Stomach (tissue), 9 donors: ENCODE results near the gene CYP2C9. TPM values are rescaled to one million over a fixed set of nuclear protein-coding genes. Genes with fewer than 3 reads are reported as not detected.

Source experiments
- DNase-seq, 2 donors: peaks; one replicate each; pipeline versions ENCODE4 v3.0.0 to v3.0.0-alpha.2; 2013 to 2019
- H3K27ac ChIP-seq, 5 donors: fragments of 200-600 bp in 4 of 5; sonication (generic) in 4 of 5; one replicate each; pipeline ENCODE4 v1.5.1; 2013 to 2019; ENCODE audit warnings: mild to moderate bottlenecking in 1 of 5, moderate library complexity in 1 of 5
- H3K27me3 ChIP-seq, 3 donors: fragments of 200-600 bp; sonication (generic); one replicate each; pipeline ENCODE4 v1.5.1; 2017 to 2019; ENCODE audit warnings: mixed run types in 1 of 3
- H3K36me3 ChIP-seq, 4 donors: fragments of 200-600 bp; sonication (generic); 1 replicate in 3 of 4; 2 replicates in 1 of 4; pipeline ENCODE4 v1.5.1; 2016 to 2019
- H3K4me1 ChIP-seq, 4 donors: fragments of 200-600 bp; sonication (generic); one replicate each; pipeline ENCODE4 v1.5.1; 2016 to 2019
- H3K4me3 ChIP-seq, 4 donors: fragments of 200-600 bp; sonication (generic) in 3 of 4; one replicate each; pipeline ENCODE4 v1.5.1; 2016 to 2019; ENCODE audit warnings: mild to moderate bottlenecking in 1 of 4
- H3K9me3 ChIP-seq, 4 donors: fragments of 200-600 bp; sonication (generic); one replicate each; pipeline ENCODE4 v1.5.1; 2016 to 2019
- CTCF ChIP-seq, 7 experiments: fragments of 450-650 bp in 4 of 7; fragments of 200-600 bp in 3 of 7; sonication (generic) in 3 of 7; IDR thresholded peaks; one replicate each; pipeline ENCODE4 v1.5.1; 2016 to 2019; ENCODE audit warnings: antibody characterized with exemption in 7 of 7, control low read depth in 2 of 7, mild to moderate bottlenecking in 1 of 7
- EP300 ChIP-seq: sonication (generic); formaldehyde crosslinking; IDR thresholded peaks from one replicate; pipeline ENCODE4 v1.6.1; 2017; ENCODE audit warnings: antibody characterized with exemption
- POLR2A ChIP-seq, 4 donors: fragments of 450-650 bp; IDR thresholded peaks; one replicate each; pipeline ENCODE4 v1.6.1; 2016; ENCODE audit warnings: antibody characterized with exemption in 4 of 4, control low read depth in 2 of 4, mild to moderate bottlenecking in 1 of 4, moderate library complexity in 1 of 4
- POLR2AphosphoS5 ChIP-seq, 3 donors: sonication (generic); formaldehyde crosslinking; IDR thresholded peaks; one replicate each; pipeline ENCODE4 v1.6.1; 2016; ENCODE audit warnings: antibody characterized with exemption in 3 of 3
- WGBS, 5 donors: extraction: QIAGEN DNeasy Blood & Tissue Kit in 3 of 5; methylation state at CpG; one replicate each; pipeline versions ENCODE4 v1.1.5 to v1.1.7; 2013 to 2018; 5-methylcytosine and 5-hydroxymethylcytosine counted together
- intact Hi-C: fragments of 100-400 bp; cut with DNase I; formaldehyde crosslinking; loops from one replicate; pipeline ENCODE4 v1.15.1; 2023; ENCODE audit warnings: low total_unique reads
- polyA plus RNA-seq, 3 donors: library from polyadenylated mRNA; stranded (reverse); fragments of 200-250 nt; gene quantifications; one replicate each; pipeline ENCODE4 v1.2.3, GENCODE V29; 2013
- total RNA-seq, 5 donors: library from RNA; depleted of rRNA; stranded (reverse); fragments of >200 nt; gene quantifications; one replicate each; pipeline versions ENCODE4 v1.1.0 to v1.2.3, GENCODE V29; 2014 to 2016
- donor health status: healthy with polysubstance abuse.
- donor health status: Bipolar disorder and iron deficiency.
- donor health status: healthy.

CYP2C9 gene
- total and polyA plus RNA-seq, 8 donors = 0.75 to 176 (median 54.9) TPM; not detected in 1

DNA sequence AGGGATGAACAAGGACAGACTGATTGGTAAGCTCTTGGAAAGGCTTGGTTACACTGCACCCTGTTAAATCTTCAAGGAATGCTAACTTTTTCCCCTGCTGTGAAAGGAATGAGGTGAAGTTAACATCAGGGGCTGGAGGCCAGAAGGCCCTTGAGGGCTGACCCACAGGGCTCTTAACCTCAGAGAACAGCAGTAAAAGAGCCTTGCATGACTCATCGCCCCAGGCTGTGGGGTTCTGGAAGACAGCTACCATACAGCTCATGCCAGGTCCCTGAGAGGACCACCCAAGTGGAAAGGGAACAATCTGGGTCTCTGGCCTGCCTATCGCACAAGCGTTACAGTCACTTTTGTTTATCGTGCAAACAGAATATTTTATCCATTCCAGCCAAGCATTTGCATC lies 54.4 kb downstream of the CYP2C9 start:
- Histone ChIP-seq H3K27ac (no peak overlapping the region), H3K4me1 (no peaks in the 10 kb centered on the region), H3K4me3 (no peak overlapping the region), H3K27me3 (no peaks in the 10 kb centered on the region), H3K36me3 (no peaks in the 10 kb centered on the region), H3K9me3 (peaks cover 0 to 36% (median 23%) of the 10 kb centered on the region in 4 donors)
- TF ChIP-seq EP300 (no peak), POLR2A (IDR thresholded peaks at IDR 0.05) (no peak), CTCF (IDR thresholded peaks at IDR 0.05) (no peak), POLR2AphosphoS5 (IDR thresholded peaks at IDR 0.05) (no peak)
- intact Hi-C loops = no loop called here
- WGBS, 5 donors = 73 to 85% (median 80%) methylated on average over 4 of the region's 4 CpGs
- DNase-seq = no peak

- Histone ChIP-seq H3K27ac (no peak overlapping the region), H3K27me3 (no peaks in the 10 kb centered on the region), H3K4me1 (no peaks in the 10 kb centered on the region), H3K9me3 (peaks cover 0 to 3% (median under 1%) of the 10 kb centered on the region in 4 donors), H3K4me3 (no peak overlapping the region), H3K36me3 (no peaks in the 10 kb centered on the region)
- 69 to 83% (median 79%) methylated on average over 6 of the region's 6 CpGs for WGBS, 5 donors
- intact Hi-C loops = no loop called here
- no peak for DNase-seq
- TF ChIP-seq POLR2AphosphoS5 (IDR thresholded peaks at IDR 0.05) (no peak), EP300 (no peak), CTCF (IDR thresholded peaks at IDR 0.05) (no peak), POLR2A (IDR thresholded peaks at IDR 0.05) (no peak)
Measured at GRCh38 chr10:94997741-94998174, 59.3 kb downstream of the CYP2C9 start.

- Histone ChIP-seq H3K4me3 (no peak overlapping the region), H3K4me1 (no peaks in the 10 kb centered on the region), H3K27me3 (no peaks in the 10 kb centered on the region), H3K9me3 (peaks cover 0 to 5% (median under 1%) of the 10 kb centered on the region in 4 donors), H3K27ac (no peak overlapping the region), H3K36me3 (no peaks in the 10 kb centered on the region)
- no peak for DNase-seq
- WGBS, 5 donors = 60 to 90% (median 74%) methylated on average over 1 to 2 of the region's 2 CpGs
- intact Hi-C loops = no loop called here
- TF ChIP-seq EP300 (no peak), POLR2AphosphoS5 (IDR thresholded peaks at IDR 0.05) (no peak), POLR2A (IDR thresholded peaks at IDR 0.05) (no peak), CTCF (IDR thresholded peaks at IDR 0.05) (no peak)
Measured at GRCh38 chr10:95026461-95026860, 88.0 kb downstream of the CYP2C9 start.

DNA sequence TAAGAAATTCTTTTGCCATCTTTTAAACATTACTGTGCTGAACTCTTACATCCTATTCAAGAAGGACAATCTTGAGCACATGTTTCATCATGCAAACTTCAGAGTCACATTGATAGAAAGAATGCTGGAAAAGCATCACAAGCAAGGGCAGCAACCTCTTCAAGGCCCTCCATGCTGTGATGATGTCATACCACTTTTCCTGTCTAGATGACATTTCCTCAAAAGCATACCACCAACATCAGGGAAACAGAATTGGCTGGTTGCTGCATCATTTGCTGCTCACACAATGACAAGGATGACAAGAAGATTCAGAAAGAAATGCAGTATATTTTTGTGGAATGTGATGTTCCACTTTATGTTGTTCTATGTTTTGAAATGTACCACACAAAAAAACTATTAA lies 93.2 kb downstream of the CYP2C9 start:
- TF ChIP-seq CTCF (IDR thresholded peaks at IDR 0.05) (no peak), EP300 (no peak), POLR2A (IDR thresholded peaks at IDR 0.05) (no peak), POLR2AphosphoS5 (IDR thresholded peaks at IDR 0.05) (no peak)
- Histone ChIP-seq H3K27ac (no peak overlapping the region), H3K27me3 (no peaks in the 10 kb centered on the region), H3K9me3 (peaks cover 0 to 5% (median 2%) of the 10 kb centered on the region in 4 donors), H3K4me1 (peaks cover 0 to 11% (median 4%) of the 10 kb centered on the region in 4 donors), H3K4me3 (no peak overlapping the region), H3K36me3 (no peaks in the 10 kb centered on the region)
- DNase-seq = no peak
- intact Hi-C loops = no loop called here
